DND-41 (cell line): ENCODE data around the gene RSPRY1.

Experiments
- ATAC-seq: fragments of 200-7000 bp; cut with Tn5 transposase; 3 replicates; pipeline ENCODE4 v1.9.1; 2021; ENCODE audit warnings: low read depth; ENCODE audit not compliant: insufficient read depth
- DNase-seq: peaks from one replicate; pipeline ENCODE4 v3.0.0-alpha.2; 2020
- H2AFZ ChIP-seq: 2 replicates; pipeline ENCODE4 v1.6.0; 2012; ENCODE audit warnings: low read depth, low read length
- H3K27ac ChIP-seq: 2 replicates; pipeline ENCODE4 v1.5.1; 2012; ENCODE audit warnings: low read length, inconsistent platforms
- H3K27me3 ChIP-seq: fragments of 200-600 bp; sonication (generic); 2 replicates; pipeline ENCODE4 v1.6.0; 2012; ENCODE audit warnings: low read length, mild to moderate bottlenecking, inconsistent platforms; ENCODE audit not compliant: insufficient read depth, poor library complexity
- H3K36me3 ChIP-seq: 2 replicates; pipeline ENCODE4 v1.5.1; 2012; ENCODE audit warnings: low read length, inconsistent platforms; ENCODE audit not compliant: insufficient read depth
- H3K4me1 ChIP-seq: 2 replicates; pipeline ENCODE4 v1.5.1; 2012; ENCODE audit warnings: mild to moderate bottlenecking, low read length; ENCODE audit not compliant: insufficient read depth
- H3K4me2 ChIP-seq: 2 replicates; pipeline ENCODE4 v1.6.0; 2012; ENCODE audit warnings: mild to moderate bottlenecking, moderate library complexity, low read length, inconsistent platforms; ENCODE audit not compliant: insufficient read depth
- H3K4me3 ChIP-seq, 2 experiments: fragments of 200-600 bp in 1 of 2; shearing (Covaris generic) in 1 of 2; 2 replicates each; pipeline ENCODE4 v1.5.1; 2012 to 2016; ENCODE audit warnings: inconsistent platforms in 2 of 2, low read length in 2 of 2, mild to moderate bottlenecking in 2 of 2, low read depth in 1 of 2, moderate library complexity in 1 of 2
- H3K79me2 ChIP-seq: 2 replicates; pipeline ENCODE4 v1.6.0; 2012; ENCODE audit warnings: low read length, inconsistent platforms; ENCODE audit not compliant: insufficient read depth
- H3K9ac ChIP-seq: 2 replicates; pipeline ENCODE4 v1.6.0; 2012; ENCODE audit warnings: low read depth, mild to moderate bottlenecking, inconsistent platforms, low read length, moderate library complexity
- H3K9me3 ChIP-seq: 2 replicates; pipeline ENCODE4 v1.5.1; 2012; ENCODE audit warnings: low read length, moderate library complexity, mild to moderate bottlenecking, inconsistent platforms; ENCODE audit not compliant: insufficient read depth, severe bottlenecking
- H4K20me1 ChIP-seq: 2 replicates; pipeline ENCODE4 v1.6.0; 2012; ENCODE audit warnings: low read length; ENCODE audit not compliant: insufficient read depth
- CTCF ChIP-seq: IDR thresholded peaks from 2 replicates; pipeline ENCODE4 v1.5.1; 2012; ENCODE audit warnings: borderline replicate concordance, low read length, moderate library complexity, mild to moderate bottlenecking; ENCODE audit not compliant: poor library complexity, severe bottlenecking; ENCODE audit errors: extremely low read depth
- EZH2 ChIP-seq: IDR thresholded peaks from 3 replicates; pipeline ENCODE4 v1.6.1; 2012; ENCODE audit warnings: borderline replicate concordance, low read depth, mild to moderate bottlenecking, moderate library complexity, low read length, inconsistent platforms; ENCODE audit not compliant: severe bottlenecking

RSPRY1 gene

GRCh38 chr16:57192146-57192545, 6.0 kb downstream of the RSPRY1 start:
- no peak for DNase-seq
- Histone ChIP-seq H3K9me3 (no peaks in the 10 kb centered on the region), H3K27me3 (no peaks in the 10 kb centered on the region), H3K4me1 (peaks cover 19% of the 10 kb centered on the region), H3K4me2 (no peak overlapping the region), H2AFZ (no peak overlapping the region), H3K9ac (no peak overlapping the region), H3K36me3 (0 out of 2 replicates have a peak, but pooled peaks cover 5% of the 10 kb centered on the region), H3K4me3 (no peak overlapping the region), H4K20me1 (peaks cover 17% of the 10 kb centered on the region; the same call in 1 of the 2 replicates), H3K27ac (no peak overlapping the region), H3K79me2 (peaks cover 98% of the 10 kb centered on the region)
- TF ChIP-seq CTCF (no peak), EZH2 (no peak)
- no peak for ATAC-seq

- no peak overlapping the region for H3K9ac ChIP-seq
- peaks cover 11% of the 10 kb centered on the region for H3K4me1 ChIP-seq
- H3K9me3 ChIP-seq, result no peaks in the 10 kb centered on the region
- no peak overlapping the region for H3K27ac ChIP-seq
- H4K20me1 ChIP-seq, result peaks cover 17% of the 10 kb centered on the region; the same call in 1 of the 2 replicates
- H3K27me3 ChIP-seq, result no peaks in the 10 kb centered on the region
- no peak overlapping the region for H3K4me3 ChIP-seq
- no peak overlapping the region for H3K4me2 ChIP-seq
- no peak for TF ChIP-seq CTCF
- TF ChIP-seq EZH2, result no peak
- ATAC-seq (no peak), DNase-seq (no peak)
- H3K79me2 ChIP-seq, result peaks cover 98% of the 10 kb centered on the region
- H2AFZ ChIP-seq, result no peak overlapping the region
- 0 out of 2 replicates have a peak, but pooled peaks cover 5% of the 10 kb centered on the region for H3K36me3 ChIP-seq
Measured at GRCh38 chr16:57192720-57193486, 6.8 kb downstream of the RSPRY1 start.

- no peak for TF ChIP-seq EZH2
- TF ChIP-seq CTCF, result no peak
- Histone ChIP-seq H3K4me2 (no peak overlapping the region), H3K79me2 (peaks cover 95% of the 10 kb centered on the region), H3K27me3 (no peaks in the 10 kb centered on the region), H3K36me3 (0 out of 2 replicates have a peak, but pooled peaks cover 4% of the 10 kb centered on the region), H3K9me3 (no peaks in the 10 kb centered on the region), H3K9ac (no peak overlapping the region), H3K4me3 (no peak overlapping the region), H3K4me1 (peaks cover 2% of the 10 kb centered on the region; the same call in 1 of the 2 replicates), H2AFZ (no peak overlapping the region), H3K27ac (no peak overlapping the region), H4K20me1 (peaks cover 17% of the 10 kb centered on the region; the same call in 1 of the 2 replicates)
- no peak for DNase-seq
- ATAC-seq, result no peak
Measured at GRCh38 chr16:57194512-57194911, 8.4 kb downstream of the RSPRY1 start.
